Body of pancreas (tissue), 4 donors: ENCODE results near the gene TMEM229B.

ENCODE experiments used
- POLR2A ChIP-seq, 3 donors: fragments of 450-650 bp; IDR thresholded peaks; one replicate each; pipeline ENCODE4 v1.6.1; 2016; ENCODE audit warnings: antibody characterized with exemption in 3 of 3, mild to moderate bottlenecking in 2 of 3
- TF ChIP-seq, protein P1 (sequence below), 7 experiments: fragments of 450-650 bp in 4 of 7; fragments of 200-600 bp in 3 of 7; sonication (generic) in 3 of 7; IDR thresholded peaks; one replicate each; pipeline ENCODE4 v1.5.1; 2016 to 2019; ENCODE audit warnings: antibody characterized with exemption in 7 of 7

DNA sequence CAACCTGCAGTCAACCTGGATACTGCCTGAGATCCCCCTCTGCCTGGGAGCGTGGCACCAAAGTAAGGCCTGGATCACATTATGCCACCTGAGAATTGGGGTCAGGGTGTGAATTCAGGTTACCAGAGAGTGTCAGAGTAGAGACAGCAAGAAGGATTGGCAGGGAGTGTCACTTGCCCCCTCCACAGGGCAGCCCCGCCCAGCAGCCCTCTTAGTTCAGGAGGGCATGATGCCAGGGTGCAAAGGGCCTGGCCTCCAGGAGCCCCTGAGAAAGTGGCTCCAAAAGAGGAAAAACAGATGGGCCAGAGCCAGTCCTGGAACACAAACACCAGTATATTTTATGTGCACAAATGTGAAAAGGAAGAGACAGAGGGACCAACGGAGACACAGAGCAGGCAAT lies 18.6 kb downstream of the TMEM229B start:
- TF ChIP-seq, protein P1, sequence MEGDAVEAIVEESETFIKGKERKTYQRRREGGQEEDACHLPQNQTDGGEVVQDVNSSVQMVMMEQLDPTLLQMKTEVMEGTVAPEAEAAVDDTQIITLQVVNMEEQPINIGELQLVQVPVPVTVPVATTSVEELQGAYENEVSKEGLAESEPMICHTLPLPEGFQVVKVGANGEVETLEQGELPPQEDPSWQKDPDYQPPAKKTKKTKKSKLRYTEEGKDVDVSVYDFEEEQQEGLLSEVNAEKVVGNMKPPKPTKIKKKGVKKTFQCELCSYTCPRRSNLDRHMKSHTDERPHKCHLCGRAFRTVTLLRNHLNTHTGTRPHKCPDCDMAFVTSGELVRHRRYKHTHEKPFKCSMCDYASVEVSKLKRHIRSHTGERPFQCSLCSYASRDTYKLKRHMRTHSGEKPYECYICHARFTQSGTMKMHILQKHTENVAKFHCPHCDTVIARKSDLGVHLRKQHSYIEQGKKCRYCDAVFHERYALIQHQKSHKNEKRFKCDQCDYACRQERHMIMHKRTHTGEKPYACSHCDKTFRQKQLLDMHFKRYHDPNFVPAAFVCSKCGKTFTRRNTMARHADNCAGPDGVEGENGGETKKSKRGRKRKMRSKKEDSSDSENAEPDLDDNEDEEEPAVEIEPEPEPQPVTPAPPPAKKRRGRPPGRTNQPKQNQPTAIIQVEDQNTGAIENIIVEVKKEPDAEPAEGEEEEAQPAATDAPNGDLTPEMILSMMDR (IDR thresholded peaks at IDR 0.05), result no peak
- TF ChIP-seq POLR2A (IDR thresholded peaks at IDR 0.05), result no peak
